Mammary microvascular endothelial cell (primary cell): Measurements from ENCODE around the gene DPYSL4. TPM values are rescaled to one million over a fixed set of nuclear protein-coding genes. Genes with fewer than 3 reads are reported as not detected.

Experiments
- total RNA-seq: library from RNA; depleted of rRNA; stranded (reverse); fragments of >200 nt; gene quantifications from 2 replicates; pipeline ENCODE4 v1.2.3, GENCODE V29; 2015

Gene DPYSL4
- 4.7 and 8.2 TPM in 2 replicates for total RNA-seq

DNA sequence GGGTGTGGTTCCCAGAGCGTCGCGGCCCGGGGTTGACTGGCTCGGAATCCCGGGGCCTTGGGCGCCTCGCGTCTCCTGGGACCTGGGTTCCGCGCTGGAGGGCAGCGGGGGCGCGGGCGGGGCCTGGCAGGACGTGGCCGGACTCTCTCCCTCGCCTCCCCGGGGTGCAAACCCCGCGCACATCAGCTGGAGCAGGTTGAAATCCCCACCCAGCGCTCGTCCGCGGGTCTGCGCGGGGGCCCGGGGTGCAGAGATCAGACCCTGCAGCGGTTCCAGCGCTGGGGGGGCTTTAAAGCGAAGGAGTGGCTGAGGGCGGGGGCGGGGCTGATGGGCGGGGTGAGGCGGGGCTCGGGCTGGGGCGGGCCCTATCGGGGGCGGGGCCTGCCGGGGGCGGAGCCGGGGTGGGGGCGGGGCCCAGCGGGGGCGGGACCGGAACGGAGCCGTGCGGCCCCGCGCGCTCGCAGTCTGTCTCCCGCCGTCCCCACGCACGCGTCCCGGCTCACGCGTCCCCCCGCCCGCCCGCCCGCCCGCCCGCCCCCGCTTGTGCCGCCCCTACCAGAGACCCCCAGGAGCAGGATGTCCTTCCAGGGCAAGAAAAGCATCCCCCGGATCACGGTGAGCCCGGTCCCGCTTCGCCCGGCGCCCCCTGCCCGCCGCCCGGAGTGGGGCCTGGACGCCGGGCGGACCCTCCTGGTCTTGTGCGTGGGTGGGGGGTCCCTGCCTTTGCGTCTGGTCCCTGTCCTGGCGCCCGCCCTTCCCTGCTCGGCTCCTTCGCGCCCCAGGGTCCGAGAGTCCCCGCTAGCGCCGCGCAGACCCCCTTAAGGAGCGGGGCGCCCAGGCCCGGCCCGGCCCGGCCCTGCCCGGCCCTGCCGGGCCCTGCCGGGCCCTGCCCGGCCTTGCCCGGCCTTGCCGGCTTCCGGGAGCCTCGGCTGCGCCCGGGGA, at the start of gene DPYSL4:
TSS of gene DPYSL4 (plus strand) at position 461 of the 942 bp plus-strand sequence. CDS start at position 577, 116 bp downstream.

Other genes starting within 250 kb of the DPYSL4 start
- 78.5 and 99.7 TPM in 2 replicates for gene BNIP3, start 205.0 kb upstream of the DPYSL4 start, total RNA-seq
- under 0.01 TPM in 1 of 2 replicates, not detected in the other for gene JAKMIP3, start 121.0 kb upstream of the DPYSL4 start, total RNA-seq
- 13.2 and 21.4 TPM in 2 replicates for gene STK32C, start 121.0 kb downstream of the DPYSL4 start, total RNA-seq
- 2.9 and 4.0 TPM in 2 replicates for gene LRRC27, start 145.2 kb downstream of the DPYSL4 start, total RNA-seq
- 7.3 and 8.0 TPM in 2 replicates for gene PWWP2B, start 210.3 kb downstream of the DPYSL4 start, total RNA-seq